Caco-2 (cell line): ENCODE data around the gene IQGAP2. TPM values are rescaled to one million over a fixed set of nuclear protein-coding genes. Genes with fewer than 3 reads are reported as not detected.

Experiments used
- BruUV-seq: library from RNA; stranded (reverse); fragments of 400-500 nt; replicated peaks from 2 replicates; lab custom pipeline; 2021; lab: Mats Ljungman, UMichigan
- CTCF ChIA-PET: fragments of 300-600 bp; sonication (Branson Sonifier 250); formaldehyde crosslinking; loops from one replicate; lab custom pipeline; 2022; ENCODE audit warnings: antibody characterized with exemption; lab: Charles Lee
- POLR2A ChIA-PET: fragments of 300-600 bp; sonication (Branson Sonifier 250); formaldehyde crosslinking; loops from one replicate; lab custom pipeline; 2022; ENCODE audit warnings: antibody characterized with exemption; lab: Charles Lee
- DNase-seq, 2 experiments: peaks; one replicate each; pipeline versions ENCODE4 v3.0.0 to v3.0.0-alpha.2; 2020 to 2022
- H3K27me3 ChIP-seq: replicated peaks from 2 replicates; pipeline ENCODE4 v1.6.0; 2011; ENCODE audit warnings: low read length; ENCODE audit not compliant: control insufficient read depth, insufficient read depth
- H3K36me3 ChIP-seq: 2 replicates; pipeline ENCODE4 v1.5.1; 2011; ENCODE audit warnings: low read length; ENCODE audit not compliant: control insufficient read depth, insufficient read depth
- H3K4me1 ChIP-seq: fragments of 250-450 bp; sonication (Bioruptor Pico); 2 replicates; pipeline ENCODE4 v1.5.1; 2020; ENCODE audit warnings: mild to moderate bottlenecking
- H3K4me3 ChIP-seq: 2 replicates; pipeline ENCODE4 v1.5.1; 2011; ENCODE audit warnings: low read depth, mild to moderate bottlenecking, control low read depth, low read length
- H3K9me3 ChIP-seq: fragments of 250-450 bp; sonication (Bioruptor Pico); 2 replicates; pipeline ENCODE4 v1.5.1; 2020; ENCODE audit warnings: mild to moderate bottlenecking, moderate library complexity
- H3K27ac Mint-ChIP-seq: one replicate; pipeline ENCODE4 v1.8.0; 2022; ENCODE audit warnings: mixed read lengths; ENCODE audit not compliant: unreplicated experiment
- H3K27me3 Mint-ChIP-seq: one replicate; pipeline ENCODE4 v1.8.0; 2022; ENCODE audit warnings: mixed read lengths; ENCODE audit not compliant: insufficient read depth, unreplicated experiment
- H3K36me3 Mint-ChIP-seq: one replicate; pipeline ENCODE4 v1.8.0; 2022; ENCODE audit warnings: mild to moderate bottlenecking, mixed read lengths; ENCODE audit not compliant: insufficient read depth, unreplicated experiment
- H3K4me1 Mint-ChIP-seq: one replicate; pipeline ENCODE4 v1.8.0; 2022; ENCODE audit warnings: low read depth, mixed read lengths; ENCODE audit not compliant: unreplicated experiment
- H3K4me3 Mint-ChIP-seq: one replicate; pipeline ENCODE4 v1.8.0; 2022; ENCODE audit warnings: mild to moderate bottlenecking, moderate library complexity, mixed read lengths; ENCODE audit not compliant: unreplicated experiment
- H3K9me3 Mint-ChIP-seq: one replicate; pipeline ENCODE4 v1.8.0; 2022; ENCODE audit warnings: mixed read lengths; ENCODE audit not compliant: unreplicated experiment
- intact Hi-C: fragments of 100-400 bp; cut with micrococcal nuclease; formaldehyde crosslinking; loops from one replicate; pipeline ENCODE4 v1.10.0; 2022; ENCODE audit not compliant: unreplicated experiment
- total RNA-seq: library from RNA; stranded (reverse); gene quantifications from 2 replicates; pipeline ENCODE4 v1.2.3, GENCODE V29; 2022
- TF ChIP-seq, protein P1 (sequence below), 2 experiments: fragments of 200-600 bp in 1 of 2; IDR thresholded peaks; 1 replicate in 1 of 2; 2 replicates in 1 of 2; pipeline versions ENCODE4 v1.5.1 to v1.8.0; 2011 to 2022; ENCODE audit warnings: antibody characterized with exemption in 1 of 2, control low read depth in 1 of 2, inconsistent platforms in 1 of 2, low read depth in 1 of 2, low read length in 1 of 2, mild to moderate bottlenecking in 1 of 2, moderate library complexity in 1 of 2; ENCODE audit not compliant: insufficient read depth in 1 of 2, severe bottlenecking in 1 of 2, unreplicated experiment in 1 of 2

The IQGAP2 gene
- total RNA-seq, 1 experiment from 2014 or later = 89.4 TPM

DNA sequence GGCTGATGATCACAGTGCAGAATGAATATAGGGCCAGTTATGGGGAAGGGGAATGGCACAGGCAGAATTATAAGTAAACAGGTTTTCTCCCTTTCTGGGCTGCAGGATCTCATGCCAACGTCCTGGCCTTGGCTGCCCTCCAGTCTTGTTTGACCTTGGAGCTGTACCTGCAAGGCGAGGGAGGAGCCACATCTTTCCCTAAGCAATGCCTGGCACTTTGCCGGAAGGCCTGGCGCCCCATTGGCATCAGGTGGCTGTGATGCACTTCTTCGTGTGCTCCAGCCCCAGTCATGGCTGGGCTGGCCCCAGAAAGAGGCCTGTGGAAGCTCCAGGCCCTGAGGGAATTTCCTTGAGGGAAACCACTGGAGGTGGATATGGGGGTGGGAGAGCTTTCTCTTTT is 16.7 kb upstream of the IQGAP2 start:
- H3K4me3 ChIP-seq = no peak overlapping the region
- Mint-ChIP-seq H3K27me3 (no peaks in the 10 kb centered on the region), H3K36me3 (no peaks in the 10 kb centered on the region), H3K4me1 (peaks cover 47% of the 10 kb centered on the region), H3K9me3 (no peaks in the 10 kb centered on the region), H3K4me3 (no peak overlapping the region), H3K27ac (peak overlapping the region; percentile 23)
- BruUV-seq = no TSS peak
- ChIA-PET CTCF (no interaction called here), POLR2A (no interaction called here)
- intact Hi-C loops = no loop called here
- H3K4me1 ChIP-seq = peaks cover 64% of the 10 kb centered on the region
- H3K9me3 ChIP-seq = no peaks in the 10 kb centered on the region
- DNase-seq = no peak
- no peaks in the 10 kb centered on the region for H3K27me3 ChIP-seq
- no peaks in the 10 kb centered on the region for H3K36me3 ChIP-seq
- TF ChIP-seq, protein P1, sequence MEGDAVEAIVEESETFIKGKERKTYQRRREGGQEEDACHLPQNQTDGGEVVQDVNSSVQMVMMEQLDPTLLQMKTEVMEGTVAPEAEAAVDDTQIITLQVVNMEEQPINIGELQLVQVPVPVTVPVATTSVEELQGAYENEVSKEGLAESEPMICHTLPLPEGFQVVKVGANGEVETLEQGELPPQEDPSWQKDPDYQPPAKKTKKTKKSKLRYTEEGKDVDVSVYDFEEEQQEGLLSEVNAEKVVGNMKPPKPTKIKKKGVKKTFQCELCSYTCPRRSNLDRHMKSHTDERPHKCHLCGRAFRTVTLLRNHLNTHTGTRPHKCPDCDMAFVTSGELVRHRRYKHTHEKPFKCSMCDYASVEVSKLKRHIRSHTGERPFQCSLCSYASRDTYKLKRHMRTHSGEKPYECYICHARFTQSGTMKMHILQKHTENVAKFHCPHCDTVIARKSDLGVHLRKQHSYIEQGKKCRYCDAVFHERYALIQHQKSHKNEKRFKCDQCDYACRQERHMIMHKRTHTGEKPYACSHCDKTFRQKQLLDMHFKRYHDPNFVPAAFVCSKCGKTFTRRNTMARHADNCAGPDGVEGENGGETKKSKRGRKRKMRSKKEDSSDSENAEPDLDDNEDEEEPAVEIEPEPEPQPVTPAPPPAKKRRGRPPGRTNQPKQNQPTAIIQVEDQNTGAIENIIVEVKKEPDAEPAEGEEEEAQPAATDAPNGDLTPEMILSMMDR (IDR thresholded peaks at IDR 0.05; ENCODE audit: insufficient read depth in 1 of 2, low read depth in 1 of 2, low read length in 1 of 2, severe bottlenecking in 1 of 2, unreplicated experiment in 1 of 2) = no peak

DNA sequence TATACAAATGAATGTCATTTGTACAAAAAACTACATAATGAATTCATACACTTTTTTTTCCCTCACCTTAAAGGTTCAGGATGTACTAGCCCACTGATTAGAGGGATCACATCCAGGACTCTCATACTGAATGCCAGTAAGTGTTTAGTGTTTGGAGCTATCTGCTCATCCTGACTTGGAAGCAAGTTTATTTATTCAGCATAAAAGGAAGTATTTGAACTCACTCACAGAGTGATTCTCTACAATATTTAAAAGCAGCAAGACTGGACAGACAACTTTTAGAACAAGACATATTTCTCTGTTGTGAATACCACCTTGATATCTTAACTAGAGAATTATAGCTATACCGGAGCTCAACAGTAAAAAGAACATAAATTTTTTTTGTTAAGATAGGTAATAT is 14.8 kb upstream of the IQGAP2 start:
- intact Hi-C loops = no loop called here
- CTCF ChIA-PET = interaction anchor here (1.1 kb wide), 1 partner anchor 14 kb away, joined by 4 read pairs; no protein-coding TSS in a partner anchor
- peaks cover 47% of the 10 kb centered on the region for H3K4me1 Mint-ChIP-seq

DNA sequence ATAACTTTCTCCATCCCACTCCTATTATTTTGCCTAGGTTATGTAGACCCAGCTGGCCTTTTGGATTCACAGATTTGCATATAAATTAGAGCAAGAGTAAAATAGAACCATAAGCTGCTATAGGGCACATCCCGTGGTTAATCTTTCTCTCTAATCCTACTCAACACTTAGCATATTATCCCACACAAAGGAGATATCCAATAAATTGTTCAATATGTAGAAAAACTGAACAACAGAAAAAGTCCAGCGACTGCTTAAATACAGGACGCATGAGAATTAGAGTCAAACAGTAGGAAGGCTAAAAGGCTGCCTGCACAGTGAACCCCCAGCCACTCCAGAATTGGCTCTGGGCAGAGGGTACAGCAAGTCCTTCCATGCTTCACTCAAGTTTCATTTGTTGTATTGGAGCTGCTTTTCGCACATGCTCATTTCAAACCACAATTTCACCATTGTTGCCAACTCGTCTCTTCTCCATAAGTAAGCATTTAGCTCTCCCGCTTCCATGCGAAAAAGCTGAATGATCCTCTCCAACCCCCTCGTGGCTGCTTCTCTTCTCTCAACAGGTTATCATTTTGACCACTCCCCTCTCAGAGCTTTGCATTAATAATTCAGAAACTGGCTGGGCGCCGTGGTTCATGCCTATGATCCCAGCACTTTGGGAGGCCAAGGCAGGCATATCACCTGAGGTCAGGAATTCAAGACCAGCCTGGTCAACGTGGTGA is 14.1 kb upstream of the IQGAP2 start:
- Mint-ChIP-seq H3K27me3 (no peaks in the 10 kb centered on the region), H3K4me1 (peaks cover 45% of the 10 kb centered on the region), H3K27ac (peak overlapping the region; percentile 78), H3K9me3 (no peaks in the 10 kb centered on the region), H3K36me3 (no peaks in the 10 kb centered on the region), H3K4me3 (no peak overlapping the region)
- ChIA-PET CTCF (interaction anchor here (0.8 to 1.5 kb wide), 4 partner anchors 9 to 156 kb away, joined by 3 to 4 read pairs (median 4); no protein-coding TSS in a partner anchor), POLR2A (no interaction called here)
- Histone ChIP-seq H3K27me3 (no peaks in the 10 kb centered on the region), H3K4me1 (peaks cover 58% of the 10 kb centered on the region), H3K9me3 (no peaks in the 10 kb centered on the region), H3K4me3 (no peak overlapping the region), H3K36me3 (no peaks in the 10 kb centered on the region)
- DNase-seq = no peak
- no TSS peak for BruUV-seq
- intact Hi-C loops = no loop called here
- TF ChIP-seq, protein P1 (IDR thresholded peaks at IDR 0.05; ENCODE audit: insufficient read depth in 1 of 2, low read depth in 1 of 2, low read length in 1 of 2, severe bottlenecking in 1 of 2, unreplicated experiment in 1 of 2) = no peak

More for the DNA sequence above, 14.8 kb upstream of the IQGAP2 start:
- POLR2A ChIA-PET = no interaction called here
- Histone ChIP-seq H3K4me1 (peaks cover 64% of the 10 kb centered on the region), H3K27me3 (no peaks in the 10 kb centered on the region), H3K36me3 (no peaks in the 10 kb centered on the region), H3K4me3 (no peak overlapping the region), H3K9me3 (no peaks in the 10 kb centered on the region)
- Mint-ChIP-seq H3K4me3 (no peak overlapping the region), H3K27me3 (no peaks in the 10 kb centered on the region), H3K9me3 (no peaks in the 10 kb centered on the region), H3K27ac (no peak overlapping the region), H3K36me3 (no peaks in the 10 kb centered on the region)
- no TSS peak for BruUV-seq
- TF ChIP-seq, protein P1 (IDR thresholded peaks at IDR 0.05; ENCODE audit: insufficient read depth in 1 of 2, low read depth in 1 of 2, low read length in 1 of 2, severe bottlenecking in 1 of 2, unreplicated experiment in 1 of 2) = no peak
- no peak for DNase-seq
